Superior temporal gyrus (tissue), 1 donor: ENCODE results near the gene PFKFB2.

ENCODE experiments used
- DNase-seq: peaks from one replicate; pipeline ENCODE4 v3.0.0-alpha.2; 2016; ENCODE audit errors: extremely low spot score

The PFKFB2 gene

GRCh38 chr1:207021876-207022596, 31.0 kb upstream of the PFKFB2 start:
- DNase-seq, result no peak

GRCh38 chr1:207022996-207023679, 29.9 kb upstream of the PFKFB2 start:
- DNase-seq, result no peak

- no peak for DNase-seq
These were observed 28.6 kb upstream of the PFKFB2 start for GRCh38 chr1:207024202-207025145.

- DNase-seq, result no peak
These were observed 27.8 kb upstream of the PFKFB2 start for GRCh38 chr1:207025146-207025880.

GRCh38 chr1:207026104-207026534, 27.0 kb upstream of the PFKFB2 start:
- no peak for DNase-seq

GRCh38 chr1:207027206-207027777, 25.8 kb upstream of the PFKFB2 start:
- DNase-seq, result no peak

- no peak for DNase-seq
These were observed 25.2 kb upstream of the PFKFB2 start for GRCh38 chr1:207027921-207028320.

GRCh38 chr1:207028884-207029650, 24.0 kb upstream of the PFKFB2 start:
- no peak for DNase-seq

- no peak for DNase-seq
These were observed 23.2 kb upstream of the PFKFB2 start for GRCh38 chr1:207029701-207030521.

GRCh38 chr1:207030522-207031009, 22.5 kb upstream of the PFKFB2 start:
- DNase-seq, result no peak

GRCh38 chr1:207031016-207031415, 22.1 kb upstream of the PFKFB2 start:
- DNase-seq, result no peak

GRCh38 chr1:207031632-207032264, 21.3 kb upstream of the PFKFB2 start:
- no peak for DNase-seq

- DNase-seq, result no peak
These were observed 20.5 kb upstream of the PFKFB2 start, which contains the start of gene C1orf116 for GRCh38 chr1:207032528-207033017. Gene C1orf116, minus strand, starts transcription at chr1:207032756. Its CDS starts 5,158 bp downstream, at chr1:207027598.

GRCh38 chr1:207033302-207033701, 19.8 kb upstream of the PFKFB2 start:
- no peak for DNase-seq

GRCh38 chr1:207034208-207034607, 18.9 kb upstream of the PFKFB2 start:
- DNase-seq, result no peak

- DNase-seq, result no peak
These were observed 18.1 kb upstream of the PFKFB2 start for GRCh38 chr1:207034998-207035397.

GRCh38 chr1:207035877-207036551, 17.1 kb upstream of the PFKFB2 start:
- DNase-seq, result no peak

- DNase-seq, result no peak
These were observed 16.2 kb upstream of the PFKFB2 start for GRCh38 chr1:207036865-207037264.
